ENCODE data around the gene METTL26. TPM values are rescaled to one million over a fixed set of nuclear protein-coding genes. Genes with fewer than 3 reads are reported as not detected.

The METTL26 gene
- total and polyA plus RNA-seq, 9 of the 15 experiments (the other 6 are each of a cell fraction or from before 2014, with no cell fraction given) = 7.3 to 262 (median 80.9) TPM

GRCh38 chr16:674968-675883 lies 39.1 kb upstream of the METTL26 start, which contains the start of gene RHBDL1 (continued):
- TF ChIP-seq AFF4 (CRISPR knock-in tag; IDR thresholded peaks at IDR 0.05) (0 out of 2 replicates have a peak, but pooled peaks have one; percentile 14), ZNF507 (tag; conservative IDR thresholded peaks at IDR 0.05) (no peak), TOE1 (IDR thresholded peaks at IDR 0.05; ENCODE audit: borderline replicate concordance) (0 out of 2 replicates have a peak, but pooled peaks have one; percentile 49), TOE1 (CRISPR knock-in tag; IDR thresholded peaks at IDR 0.05; ENCODE audit: borderline replicate concordance, low read depth) (0 out of 2 replicates have a peak, but pooled peaks have one; percentile 59), VEZF1 (CRISPR knock-in tag; IDR thresholded peaks at IDR 0.05) (peak; percentile 72), ZNF263 (CRISPR knock-in tag; IDR thresholded peaks at IDR 0.05; ENCODE audit: borderline replicate concordance) (0 out of 2 replicates have a peak, but pooled peaks have one; percentile 65), ZKSCAN3 (CRISPR knock-in tag; IDR thresholded peaks at IDR 0.05) (no peak), ESRRA (IDR thresholded peaks at IDR 0.05; ENCODE audit: borderline replicate concordance, low read depth) (peak; percentile 75)
